GM23338 (cell line): ENCODE results near the gene PFKM. TPM values are rescaled to one million over a fixed set of nuclear protein-coding genes. Genes with fewer than 3 reads are reported as not detected.

Source experiments
- ATAC-seq: fragments of 200-7000 bp; cut with Tn5 transposase; 3 replicates; pipeline ENCODE4 v1.9.1; 2020
- DNase-seq: peaks from one replicate; pipeline ENCODE4 v3.0.0-alpha.2; 2015; ENCODE audit warnings: low spot score
- H2AFZ ChIP-seq: fragments of 200-600 bp; sonication (generic); 2 replicates; pipeline ENCODE4 v1.8.0; 2016; ENCODE audit warnings: antibody characterized with exemption, mild to moderate bottlenecking, moderate library complexity
- H3F3A ChIP-seq: fragments of 200-600 bp; sonication (generic); replicated peaks from 2 replicates; pipeline ENCODE4 v1.8.0; 2017; ENCODE audit warnings: antibody characterized with exemption, mixed run types, low read depth
- H3K27ac ChIP-seq: fragments of 200-600 bp; sonication (generic); 2 replicates; pipeline ENCODE4 v1.6.1; 2016; ENCODE audit warnings: low read depth
- H3K27me3 ChIP-seq: fragments of 200-600 bp; sonication (generic); 2 replicates; pipeline ENCODE4 v1.8.0; 2016; ENCODE audit warnings: mild to moderate bottlenecking, mixed run types, moderate library complexity; ENCODE audit not compliant: insufficient read depth
- H3K36me3 ChIP-seq: fragments of 200-600 bp; sonication (generic); 2 replicates; pipeline ENCODE4 v1.8.0; 2016; ENCODE audit warnings: mild to moderate bottlenecking; ENCODE audit not compliant: insufficient read depth
- H3K4me1 ChIP-seq: fragments of 200-600 bp; sonication (generic); 2 replicates; pipeline ENCODE4 v1.8.0; 2016; ENCODE audit warnings: mild to moderate bottlenecking, moderate library complexity; ENCODE audit not compliant: insufficient read depth
- H3K4me2 ChIP-seq: fragments of 200-600 bp; sonication (generic); 2 replicates; pipeline ENCODE4 v1.7.1; 2017; ENCODE audit warnings: mixed run types
- H3K4me3 ChIP-seq: fragments of 200-600 bp; sonication (generic); 2 replicates; pipeline ENCODE4 v1.6.1; 2016; ENCODE audit warnings: mixed run types
- H3K79me2 ChIP-seq: fragments of 200-600 bp; sonication (generic); replicated peaks from 2 replicates; pipeline ENCODE4 v1.8.0; 2017; ENCODE audit warnings: mild to moderate bottlenecking; ENCODE audit not compliant: insufficient read depth
- H3K9me2 ChIP-seq: fragments of 200-600 bp; sonication (generic); 2 replicates; pipeline ENCODE4 v1.8.0; 2017; ENCODE audit not compliant: insufficient read depth
- H4K20me1 ChIP-seq: fragments of 200-600 bp; sonication (generic); replicated peaks from 2 replicates; pipeline ENCODE4 v1.8.0; 2017; ENCODE audit warnings: mild to moderate bottlenecking; ENCODE audit not compliant: insufficient read depth
- H3K27ac Mint-ChIP-seq: 2 replicates; pipeline ENCODE4 v1.8.0; 2020; ENCODE audit warnings: inconsistent platforms, mild to moderate bottlenecking, moderate library complexity, mixed read lengths
- H3K27me3 Mint-ChIP-seq: 3 replicates; pipeline ENCODE4 v1.8.0; 2022; ENCODE audit warnings: low read depth, mild to moderate bottlenecking, moderate library complexity, mixed read lengths, inconsistent platforms; ENCODE audit not compliant: insufficient read depth, poor library complexity
- H3K36me3 Mint-ChIP-seq: 3 replicates; pipeline ENCODE4 v1.8.0; 2021; ENCODE audit warnings: low read depth, mild to moderate bottlenecking, inconsistent platforms, moderate library complexity, mixed read lengths
- H3K4me1 Mint-ChIP-seq: 3 replicates; pipeline ENCODE4 v1.8.0; 2020; ENCODE audit warnings: mild to moderate bottlenecking, inconsistent platforms, mixed read lengths
- H3K4me3 Mint-ChIP-seq: 3 replicates; pipeline ENCODE4 v1.8.0; 2021; ENCODE audit warnings: moderate library complexity, mild to moderate bottlenecking, inconsistent platforms, mixed read lengths
- H3K9me3 Mint-ChIP-seq: 3 replicates; pipeline ENCODE4 v1.8.0; 2020; ENCODE audit warnings: moderate library complexity, mild to moderate bottlenecking, inconsistent platforms, mixed read lengths
- CTCF ChIP-seq, 2 experiments: fragments of 200-600 bp in 1 of 2; sonication (generic) in 1 of 2; conservative IDR thresholded peaks; 2 replicates each; pipeline versions ENCODE4 v1.5.1 to v1.6.1; 2016 to 2017; ENCODE audit warnings: antibody characterized with exemption in 2 of 2, low read depth in 2 of 2, mild to moderate bottlenecking in 2 of 2, moderate library complexity in 1 of 2
- EZH2 ChIP-seq: fragments of 200-600 bp; sonication (generic); IDR thresholded peaks from one replicate; pipeline ENCODE4 v1.8.0; 2017; ENCODE audit warnings: antibody characterized with exemption, mild to moderate bottlenecking, low read depth; ENCODE audit not compliant: unreplicated experiment
- EZH2phosphoT487 ChIP-seq: fragments of 200-600 bp; sonication (generic); IDR thresholded peaks from one replicate; pipeline ENCODE4 v1.8.1; 2018; ENCODE audit warnings: antibody characterized with exemption; ENCODE audit not compliant: unreplicated experiment
- JUNB ChIP-seq: IDR thresholded peaks from one replicate; pipeline ENCODE4 v1.6.1; 2016; ENCODE audit warnings: antibody characterized with exemption; ENCODE audit not compliant: unreplicated experiment
- NANOG ChIP-seq: IDR thresholded peaks from 2 replicates; pipeline ENCODE4 v1.6.1; 2016; ENCODE audit warnings: antibody characterized with exemption, borderline replicate concordance
- POLR2AphosphoS5 ChIP-seq: IDR thresholded peaks from 2 replicates; pipeline ENCODE4 v1.6.1; 2016; ENCODE audit warnings: antibody characterized with exemption, low read depth
- REST ChIP-seq: IDR thresholded peaks from one replicate; pipeline ENCODE4 v1.6.1; 2018; ENCODE audit warnings: antibody characterized with exemption; ENCODE audit not compliant: unreplicated experiment
- STAT1 ChIP-seq: IDR thresholded peaks from one replicate; pipeline ENCODE4 v1.6.1; 2016; ENCODE audit warnings: antibody characterized with exemption; ENCODE audit not compliant: unreplicated experiment
- ZNF114 ChIP-seq: fragments of 250-450 bp; sonication (Bioruptor Pico); IDR thresholded peaks from 2 replicates; pipeline ENCODE4 v1.5.0; 2020; ENCODE audit warnings: mild to moderate bottlenecking, moderate library complexity
- ZNF331 ChIP-seq: fragments of 250-450 bp; sonication (Bioruptor Pico); IDR thresholded peaks from 2 replicates; pipeline ENCODE4 v1.5.0; 2020; ENCODE audit warnings: low read depth, mild to moderate bottlenecking, moderate library complexity
- polyA plus RNA-seq: library from polyadenylated mRNA; unstranded; fragments of >200 nt; fragmentation: Nextera tagmentation; extraction: Ambion mirVana; gene quantifications from 2 replicates; pipeline ENCODE4 v1.2.1, GENCODE V29; 2016
- total RNA-seq: library from RNA; depleted of rRNA; stranded (reverse); fragments of >200 nt; shearing (Covaris generic); gene quantifications from 2 replicates; pipeline ENCODE4 v1.2.3, GENCODE V29; 2014

Gene PFKM
- total and polyA plus RNA-seq, 2 experiments from 2014 or later, result 47.2 to 82.5 TPM

DNA sequence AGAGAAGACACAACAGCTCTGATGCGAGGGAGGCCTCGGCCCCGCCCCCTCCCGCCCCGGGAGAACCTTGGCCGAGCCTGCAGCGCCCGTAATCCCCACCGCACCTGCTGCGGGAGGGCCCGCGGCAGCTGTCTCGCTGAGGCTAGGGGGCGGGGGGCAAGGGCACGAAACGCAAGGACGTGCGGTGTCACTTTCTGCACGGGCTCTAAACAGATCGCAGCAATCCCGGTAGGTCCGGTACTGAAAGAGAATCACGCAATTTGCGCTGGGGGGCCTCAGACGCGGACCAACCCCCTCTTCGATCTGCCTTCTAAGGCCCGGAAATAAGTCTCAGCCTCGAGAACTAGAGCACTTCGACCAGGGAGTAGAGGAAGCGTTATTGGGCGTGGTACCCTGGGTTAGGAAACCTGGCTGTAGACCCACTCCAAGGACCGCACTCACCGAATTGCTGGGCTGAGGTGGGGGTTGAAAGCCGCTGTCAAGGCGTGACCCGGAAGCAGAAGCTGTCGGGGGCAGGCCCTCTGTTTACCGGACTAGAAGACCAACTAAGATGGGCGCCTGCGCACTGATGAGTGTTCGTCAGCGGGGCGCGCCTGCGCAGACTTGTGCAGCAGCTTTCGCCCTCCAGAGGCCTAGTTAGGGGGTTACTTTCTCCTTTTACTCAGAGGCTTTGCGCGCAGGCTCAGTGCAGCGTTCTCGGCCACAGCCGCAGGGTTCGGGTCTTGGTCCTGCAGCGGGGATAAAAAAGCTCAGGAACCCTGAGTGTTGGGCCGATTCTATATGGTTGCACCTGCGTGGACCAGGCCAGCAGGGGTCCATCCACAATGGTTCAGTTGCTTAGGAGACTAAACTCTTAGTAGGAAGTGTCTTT lies 38.1 kb downstream of the PFKM start, which contains the start of gene ASB8 (continued):
- TF ChIP-seq STAT1 (no peak), EZH2 (no peak), EZH2phosphoT487 (no peak), ZNF331 (CRISPR knock-in tag) (no peak), JUNB (no peak), REST (no peak), NANOG (no peak), CTCF (conservative IDR thresholded peaks at IDR 0.05; ENCODE audit: low read depth in 2 of 2) (peak; percentile 23 to 51; a peak in 3 of 4 replicates), ZNF114 (CRISPR knock-in tag) (no peak), POLR2AphosphoS5 (peak; percentile 67; the same call in 1 of the 2 replicates)

- H3K4me1 ChIP-seq, result peaks cover 7% of the 10 kb centered on the region; the same call in 1 of the 2 replicates
- no peaks in the 10 kb centered on the region; the same call in 2 of the 3 replicates for H3K36me3 Mint-ChIP-seq
- H3K27ac Mint-ChIP-seq, result peak overlapping the region; percentile 77; the same call in 1 of the 2 replicates
- peak overlapping the region; percentile 95 for H3K4me3 Mint-ChIP-seq
- peaks cover 7% of the 10 kb centered on the region for H3K27me3 Mint-ChIP-seq
- no peaks in the 10 kb centered on the region for H4K20me1 ChIP-seq
- H3K9me2 ChIP-seq, result no peaks in the 10 kb centered on the region
- H3K27me3 ChIP-seq, result no peaks in the 10 kb centered on the region
- peaks cover 13% of the 10 kb centered on the region for H3K4me1 Mint-ChIP-seq
- ATAC-seq (no peak), DNase-seq (no peak)
- peak overlapping the region; percentile 24 for H2AFZ ChIP-seq
- no peaks in the 10 kb centered on the region for H3F3A ChIP-seq
- H3K79me2 ChIP-seq, result no peaks in the 10 kb centered on the region
- H3K27ac ChIP-seq, result 0 out of 2 replicates have a peak overlapping the region, but pooled peaks have one; percentile 1
- H3K9me3 Mint-ChIP-seq, result no peaks in the 10 kb centered on the region
- peak overlapping the region; percentile 62; the same call in 1 of the 2 replicates for H3K4me2 ChIP-seq
- H3K4me3 ChIP-seq, result peak overlapping the region; percentile 32
- H3K36me3 ChIP-seq, result no peaks in the 10 kb centered on the region
- TF ChIP-seq ZNF331 (CRISPR knock-in tag), result no peak
- TF ChIP-seq ZNF114 (CRISPR knock-in tag), result no peak
- no peak for TF ChIP-seq CTCF (conservative IDR thresholded peaks at IDR 0.05; ENCODE audit: low read depth in 2 of 2)
- TF ChIP-seq EZH2phosphoT487, result no peak
- TF ChIP-seq STAT1, result no peak
- no peak for TF ChIP-seq JUNB
- no peak for TF ChIP-seq REST
Observed at GRCh38 chr12:48157889-48158370, 38.8 kb downstream of the PFKM start.
